GM12874 (cell line): ENCODE results near the gene AQP12B.

Experiments used
- TF ChIP-seq, protein P1 (sequence below): IDR thresholded peaks from 2 replicates; pipeline ENCODE4 v1.5.1; 2011; ENCODE audit warnings: low read depth, mild to moderate bottlenecking, control low read depth, low read length, moderate library complexity; ENCODE audit not compliant: insufficient read depth

The AQP12B gene

DNA sequence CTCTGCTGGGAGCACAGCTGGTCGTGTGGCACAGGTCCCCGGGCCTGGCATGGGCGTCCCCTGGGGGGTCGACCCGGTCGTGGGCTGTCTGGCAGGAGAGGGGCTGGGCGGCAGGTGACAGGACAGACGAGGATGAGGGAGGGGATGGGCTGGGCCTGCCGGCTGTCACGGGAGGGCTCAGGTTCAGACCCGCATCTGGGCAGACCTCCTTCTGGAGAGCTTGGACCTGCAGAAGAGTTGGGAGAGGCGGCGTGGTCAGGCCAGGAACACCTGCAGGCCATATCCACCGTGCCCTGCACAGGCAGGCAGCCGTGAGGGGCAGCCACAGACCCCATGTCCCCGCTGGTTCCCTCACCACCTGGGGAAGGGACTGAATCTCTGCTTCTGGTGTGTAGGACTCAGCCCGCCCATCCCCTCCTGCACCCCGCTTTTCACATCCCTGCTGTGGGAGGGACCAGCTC, 34.5 kb upstream of the AQP12B start:
- TF ChIP-seq, protein P1, sequence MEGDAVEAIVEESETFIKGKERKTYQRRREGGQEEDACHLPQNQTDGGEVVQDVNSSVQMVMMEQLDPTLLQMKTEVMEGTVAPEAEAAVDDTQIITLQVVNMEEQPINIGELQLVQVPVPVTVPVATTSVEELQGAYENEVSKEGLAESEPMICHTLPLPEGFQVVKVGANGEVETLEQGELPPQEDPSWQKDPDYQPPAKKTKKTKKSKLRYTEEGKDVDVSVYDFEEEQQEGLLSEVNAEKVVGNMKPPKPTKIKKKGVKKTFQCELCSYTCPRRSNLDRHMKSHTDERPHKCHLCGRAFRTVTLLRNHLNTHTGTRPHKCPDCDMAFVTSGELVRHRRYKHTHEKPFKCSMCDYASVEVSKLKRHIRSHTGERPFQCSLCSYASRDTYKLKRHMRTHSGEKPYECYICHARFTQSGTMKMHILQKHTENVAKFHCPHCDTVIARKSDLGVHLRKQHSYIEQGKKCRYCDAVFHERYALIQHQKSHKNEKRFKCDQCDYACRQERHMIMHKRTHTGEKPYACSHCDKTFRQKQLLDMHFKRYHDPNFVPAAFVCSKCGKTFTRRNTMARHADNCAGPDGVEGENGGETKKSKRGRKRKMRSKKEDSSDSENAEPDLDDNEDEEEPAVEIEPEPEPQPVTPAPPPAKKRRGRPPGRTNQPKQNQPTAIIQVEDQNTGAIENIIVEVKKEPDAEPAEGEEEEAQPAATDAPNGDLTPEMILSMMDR = no peak

DNA sequence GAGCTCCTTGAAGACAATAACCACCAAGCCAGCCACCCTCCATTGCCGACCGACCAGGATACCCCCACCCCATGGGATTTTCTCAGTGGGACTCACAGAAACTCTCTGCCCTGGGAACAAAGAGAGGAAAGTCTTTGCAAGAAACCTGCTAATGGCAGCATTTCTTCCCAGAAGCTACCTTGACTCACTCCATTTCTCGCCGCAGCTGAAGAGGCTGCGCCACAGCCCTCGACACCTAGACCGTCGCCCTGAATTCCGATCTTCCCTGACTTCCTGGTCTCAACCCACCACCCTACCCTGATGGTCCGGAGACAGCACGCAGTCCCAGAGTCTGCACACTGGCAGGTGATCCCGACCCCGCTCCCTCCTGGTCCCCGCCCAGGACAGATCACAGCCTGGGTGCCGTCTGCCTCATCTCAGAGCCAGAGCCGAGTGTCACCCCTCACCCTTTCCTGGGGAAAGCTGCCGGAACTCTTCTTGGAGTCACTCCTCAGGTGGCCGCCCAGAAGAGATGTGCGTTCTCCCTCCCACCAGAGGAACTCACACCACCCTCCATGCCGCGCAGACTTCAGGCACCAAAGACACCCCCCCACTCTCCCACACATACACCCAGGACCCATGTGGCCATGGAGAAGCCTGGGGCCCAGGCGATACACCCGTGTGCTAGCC, 33.6 kb upstream of the AQP12B start:
- TF ChIP-seq, protein P1 = no peak

DNA sequence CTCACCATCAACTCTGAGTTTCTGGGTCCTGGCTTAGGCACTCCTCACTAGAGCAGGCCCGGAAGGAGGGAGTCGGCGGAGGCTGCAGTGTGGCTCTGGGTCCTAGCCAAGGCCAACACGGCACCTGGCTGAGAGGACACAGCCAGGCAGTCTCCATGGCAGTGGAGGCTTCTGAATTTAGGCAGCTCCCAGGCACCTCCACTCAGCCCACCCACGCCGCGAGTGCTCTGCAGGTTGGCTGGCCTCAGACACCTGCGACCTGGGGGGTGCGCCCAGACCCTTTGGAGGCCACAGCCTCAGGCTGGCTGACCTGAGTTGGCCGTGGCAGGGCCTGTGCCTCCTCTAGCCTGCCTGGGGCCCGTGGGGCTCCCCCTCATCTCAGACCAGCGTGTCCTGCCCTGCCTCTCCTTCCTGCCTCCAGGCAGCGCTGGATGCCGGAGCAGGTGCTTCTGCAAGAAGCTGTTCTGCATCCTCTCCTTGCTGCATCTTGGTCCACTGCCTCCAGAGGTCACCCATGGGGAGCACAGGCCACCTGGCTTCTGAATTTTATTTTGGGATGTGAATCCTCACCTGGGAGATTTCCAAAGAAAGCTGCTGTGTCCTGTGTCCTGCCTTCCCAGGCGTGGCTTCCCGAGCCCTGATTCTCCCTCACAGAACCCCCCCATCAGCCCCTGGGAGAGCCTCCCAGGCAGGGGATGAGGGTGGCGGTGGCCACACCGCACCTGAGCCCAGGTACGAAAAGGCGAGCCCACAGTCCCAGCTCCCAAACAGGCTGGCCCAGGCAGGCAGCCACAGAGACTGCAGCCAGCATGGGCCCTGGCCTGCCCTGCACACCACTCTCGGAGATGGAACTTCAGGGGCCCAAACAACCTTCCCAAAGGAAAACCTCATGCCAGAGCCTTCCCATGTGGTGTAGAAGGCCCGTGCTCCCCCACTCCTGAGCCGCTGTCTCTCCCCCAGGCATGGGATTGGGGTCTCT, 32.4 kb upstream of the AQP12B start:
- TF ChIP-seq, protein P1 = no peak

DNA sequence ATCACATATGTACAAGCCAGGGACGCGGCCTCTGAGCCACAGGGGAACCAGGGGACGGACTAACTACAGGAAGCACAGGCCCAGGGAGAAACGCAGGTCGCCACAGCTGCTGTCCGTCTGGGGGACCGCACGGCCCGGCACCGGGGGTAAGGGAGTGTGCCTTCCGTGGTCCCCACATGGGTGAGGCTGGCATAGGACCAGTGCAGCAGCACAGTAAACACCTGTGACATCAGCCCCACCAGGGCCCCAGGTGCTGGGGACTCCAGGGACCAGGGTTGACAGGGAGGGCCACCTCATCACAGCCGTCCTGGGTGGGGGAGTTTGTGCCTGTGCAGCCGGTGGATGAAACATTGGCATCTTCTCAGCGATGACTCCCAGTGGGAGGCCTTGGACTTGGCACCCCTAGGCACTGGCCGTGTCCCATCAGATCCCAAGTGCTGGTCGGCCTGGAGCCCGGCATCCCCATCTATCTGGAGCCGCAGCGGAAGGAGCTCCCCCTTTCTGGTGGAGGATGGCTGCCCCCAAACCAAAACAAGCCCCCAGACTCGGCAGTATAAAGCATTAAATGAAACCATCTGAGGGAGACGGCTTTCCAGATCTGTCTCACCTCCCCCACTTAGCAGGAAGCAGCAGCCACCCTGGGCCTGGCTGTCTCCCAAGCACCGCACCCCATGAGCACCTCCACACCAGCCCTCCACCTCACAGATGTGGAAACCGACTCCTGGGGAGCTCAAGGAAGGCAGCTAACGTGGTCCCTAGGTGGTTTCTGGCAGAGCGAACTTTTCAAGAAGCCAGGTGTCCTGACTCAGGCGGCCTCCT, 31.5 kb upstream of the AQP12B start:
- TF ChIP-seq, protein P1 = no peak

DNA sequence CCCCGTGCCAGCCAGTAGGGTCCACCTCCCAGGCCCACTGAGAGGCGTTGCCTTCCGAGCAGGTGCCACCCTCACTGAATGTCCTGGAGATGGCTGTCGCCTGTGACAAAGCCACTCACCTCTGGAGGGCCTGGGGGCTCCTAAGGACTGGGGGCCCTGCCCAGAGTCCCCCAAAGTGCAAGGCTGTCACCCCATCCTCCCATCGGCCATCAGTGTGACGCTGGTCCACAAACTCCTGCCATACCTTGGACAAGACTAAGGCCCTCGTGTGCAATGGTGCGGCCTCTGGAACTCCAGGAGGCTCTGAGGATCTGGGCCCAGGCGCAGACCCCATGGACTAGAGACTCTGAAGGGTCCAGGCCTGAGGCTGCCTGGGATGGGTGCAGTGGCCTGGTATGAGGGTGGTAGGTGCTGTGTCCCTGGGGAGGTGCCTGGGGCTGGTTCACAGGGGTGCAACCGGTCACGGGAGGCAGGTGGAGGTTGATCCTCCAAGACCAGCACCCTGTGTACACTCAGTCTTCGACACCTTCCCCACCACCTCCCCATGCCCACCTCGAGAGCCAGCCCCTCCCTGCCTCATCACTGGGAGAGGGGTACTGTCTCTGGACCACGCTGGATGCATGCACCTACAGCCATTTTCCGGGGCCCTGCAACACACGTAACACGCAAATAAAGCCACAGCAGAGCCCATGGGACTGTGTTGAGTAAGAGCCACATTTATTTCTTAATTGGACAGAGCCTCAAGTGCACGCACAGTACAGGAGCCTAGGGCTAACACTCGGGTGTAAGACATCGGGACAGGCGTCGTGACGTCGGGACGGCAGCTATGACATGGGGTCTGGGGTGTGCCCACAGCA, 30.6 kb upstream of the AQP12B start:
- TF ChIP-seq, protein P1 = no peak

DNA sequence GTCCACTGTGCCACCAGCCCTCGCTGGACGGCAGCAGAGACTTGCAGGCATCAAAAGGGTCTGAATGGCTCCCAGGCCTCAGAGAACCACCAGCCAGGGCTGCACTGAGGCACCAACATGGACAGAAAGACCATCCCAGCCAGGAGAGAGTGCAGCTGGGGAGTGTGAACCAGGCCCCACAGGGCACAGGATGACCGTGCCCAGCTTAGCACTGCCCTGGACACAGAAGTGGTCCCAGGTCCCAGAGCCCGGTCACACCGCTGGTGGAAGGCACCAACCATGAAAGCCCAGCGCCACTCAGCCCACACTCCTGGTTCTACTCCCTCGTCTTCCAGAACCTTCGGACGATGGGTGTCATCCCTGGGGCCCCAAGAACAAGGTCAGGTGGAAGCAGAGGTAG, 29.4 kb upstream of the AQP12B start:
- TF ChIP-seq, protein P1 = no peak
